GM18499 (cell line): ENCODE measurements around the gene RASA2.

Source experiments
- ATAC-seq: cut with Tn5 transposase; IDR thresholded peaks from one replicate; pipeline ENCODE4 v1.9.1; 2021; ENCODE audit warnings: moderate number of reproducible peaks; ENCODE audit not compliant: insufficient read depth, unreplicated experiment

The RASA2 gene, protein sequence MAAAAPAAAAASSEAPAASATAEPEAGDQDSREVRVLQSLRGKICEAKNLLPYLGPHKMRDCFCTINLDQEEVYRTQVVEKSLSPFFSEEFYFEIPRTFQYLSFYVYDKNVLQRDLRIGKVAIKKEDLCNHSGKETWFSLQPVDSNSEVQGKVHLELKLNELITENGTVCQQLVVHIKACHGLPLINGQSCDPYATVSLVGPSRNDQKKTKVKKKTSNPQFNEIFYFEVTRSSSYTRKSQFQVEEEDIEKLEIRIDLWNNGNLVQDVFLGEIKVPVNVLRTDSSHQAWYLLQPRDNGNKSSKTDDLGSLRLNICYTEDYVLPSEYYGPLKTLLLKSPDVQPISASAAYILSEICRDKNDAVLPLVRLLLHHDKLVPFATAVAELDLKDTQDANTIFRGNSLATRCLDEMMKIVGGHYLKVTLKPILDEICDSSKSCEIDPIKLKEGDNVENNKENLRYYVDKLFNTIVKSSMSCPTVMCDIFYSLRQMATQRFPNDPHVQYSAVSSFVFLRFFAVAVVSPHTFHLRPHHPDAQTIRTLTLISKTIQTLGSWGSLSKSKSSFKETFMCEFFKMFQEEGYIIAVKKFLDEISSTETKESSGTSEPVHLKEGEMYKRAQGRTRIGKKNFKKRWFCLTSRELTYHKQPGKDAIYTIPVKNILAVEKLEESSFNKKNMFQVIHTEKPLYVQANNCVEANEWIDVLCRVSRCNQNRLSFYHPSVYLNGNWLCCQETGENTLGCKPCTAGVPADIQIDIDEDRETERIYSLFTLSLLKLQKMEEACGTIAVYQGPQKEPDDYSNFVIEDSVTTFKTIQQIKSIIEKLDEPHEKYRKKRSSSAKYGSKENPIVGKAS

GRCh38 chr3:141486746-141487520 lies at the start of gene RASA2:
Gene RASA2 (plus strand): TSS chr3:141487027. CDS start chr3:141487084, 57 bp downstream.
- peak; percentile 23 for ATAC-seq

DNA sequence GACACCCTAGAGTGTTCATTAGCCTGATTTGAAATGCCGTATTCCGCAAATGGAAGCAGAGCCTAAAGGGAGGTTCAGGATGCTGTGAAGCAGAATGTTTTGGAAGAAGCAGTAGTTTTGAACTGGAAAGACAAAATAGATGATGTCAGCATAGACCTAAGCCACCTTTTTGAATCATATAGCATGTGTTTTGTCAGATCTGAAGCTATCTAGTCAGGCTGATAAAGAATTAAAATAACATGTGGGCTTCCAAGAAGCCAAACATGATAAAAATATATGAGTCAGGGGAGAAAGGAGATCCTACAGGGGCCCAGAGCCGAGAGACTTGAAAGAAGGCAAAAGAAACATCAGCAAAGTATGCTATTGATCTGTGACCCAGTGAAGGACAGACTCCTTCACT lies 47.2 kb upstream of the RASA2 start:
- no peak for ATAC-seq

DNA sequence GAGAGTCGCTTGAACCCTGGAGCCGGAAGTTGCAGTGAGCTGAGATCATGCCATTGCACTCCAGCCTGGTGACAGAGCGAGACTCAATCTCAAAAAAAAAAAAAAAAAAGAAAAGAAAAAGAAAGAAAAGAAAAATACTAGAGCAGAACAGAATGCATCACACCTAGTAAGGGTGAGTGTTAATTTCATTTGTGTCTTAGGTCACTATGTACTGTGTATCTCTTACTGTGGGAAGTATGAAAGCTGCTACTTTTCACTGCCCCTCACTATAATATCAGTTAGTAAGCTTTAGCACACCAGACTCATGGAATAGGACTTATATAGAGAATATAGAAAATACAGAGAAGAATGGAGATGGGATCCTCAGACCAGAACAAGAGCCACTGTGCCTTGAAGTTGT lies 45.9 kb upstream of the RASA2 start:
- peak; percentile 4 for ATAC-seq

GRCh38 chr3:141441381-141442364 lies 45.2 kb upstream of the RASA2 start:
- ATAC-seq: peak; percentile 86

GRCh38 chr3:141442446-141442845 lies 44.4 kb upstream of the RASA2 start:
- no peak for ATAC-seq

DNA sequence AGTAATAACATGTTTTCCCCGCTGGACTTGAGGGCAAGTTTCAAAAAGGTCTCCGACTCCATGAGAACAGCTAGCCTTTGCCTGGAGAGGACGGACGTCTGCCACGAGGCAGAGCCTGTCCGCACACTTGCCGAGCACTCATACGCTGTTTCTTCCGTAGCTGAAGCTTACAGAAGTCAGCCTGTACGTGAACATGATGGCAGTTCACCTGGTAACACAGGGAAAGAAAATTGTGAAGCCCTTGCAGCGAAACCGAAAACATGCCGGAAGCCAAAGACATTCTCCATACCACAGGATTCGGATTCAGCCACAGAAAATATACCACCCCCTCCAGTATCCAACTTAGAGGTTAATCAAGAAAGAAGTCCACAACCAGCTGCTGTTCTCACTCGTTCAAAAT lies 43.9 kb upstream of the RASA2 start:
- ATAC-seq: no peak

GRCh38 chr3:141444586-141445285 lies 42.1 kb upstream of the RASA2 start:
- no peak for ATAC-seq

DNA sequence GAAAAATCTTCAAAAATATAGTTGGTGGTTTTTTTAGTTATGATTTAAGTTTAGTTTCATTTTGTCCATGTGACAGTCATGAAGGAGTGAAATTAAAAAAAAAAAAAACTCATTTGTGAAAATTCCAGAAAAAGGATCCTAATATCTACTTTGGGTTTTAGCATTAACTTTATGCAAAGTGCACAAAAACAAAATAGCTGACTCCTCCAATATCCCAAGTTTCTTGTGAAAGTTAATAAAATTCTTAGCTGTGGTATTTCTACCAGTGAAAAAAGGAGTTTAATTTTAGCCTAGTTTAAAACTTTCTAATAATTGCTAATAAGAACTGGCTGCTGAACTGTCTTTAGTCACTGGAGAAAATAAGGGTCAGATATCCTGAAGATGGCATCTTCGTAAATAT lies 40.8 kb upstream of the RASA2 start:
- ATAC-seq: no peak

DNA sequence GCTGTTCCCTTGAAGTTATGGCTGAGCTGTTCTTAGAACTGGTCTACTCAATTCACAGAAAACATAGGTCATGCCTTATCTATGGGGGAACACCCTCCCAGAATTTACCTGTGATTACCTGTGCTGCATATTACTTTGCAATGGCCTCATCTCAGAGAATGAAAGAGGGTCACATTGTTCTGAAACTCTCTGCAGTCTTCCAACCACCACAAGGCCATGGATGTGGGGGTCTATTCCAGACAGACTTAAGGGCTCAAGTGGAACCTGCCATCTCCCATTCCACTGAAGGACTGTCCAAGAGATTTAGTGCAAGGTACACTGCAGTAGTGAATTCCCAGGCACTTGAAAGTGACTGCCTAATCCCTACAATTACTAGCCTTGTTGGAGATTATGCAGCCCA lies 40.1 kb upstream of the RASA2 start:
- no peak for ATAC-seq

DNA sequence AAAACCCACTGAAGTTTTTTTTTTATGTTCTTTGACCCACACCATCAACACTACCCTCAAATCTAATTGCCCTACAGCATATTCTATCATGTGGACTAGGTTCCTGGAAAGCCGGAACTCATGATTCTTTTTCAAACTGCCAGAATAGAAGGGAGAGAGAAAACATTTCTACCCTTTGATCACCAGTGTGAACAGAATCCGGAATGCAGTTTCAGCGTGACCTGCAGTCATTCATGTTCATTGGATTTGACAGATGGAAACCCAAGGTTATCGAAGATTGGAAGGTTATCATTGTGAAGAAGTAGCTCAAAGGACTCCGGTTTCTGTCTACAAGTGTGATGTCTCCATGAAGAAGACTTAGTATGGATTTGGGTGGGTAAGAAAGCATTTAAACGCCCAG lies 39.4 kb upstream of the RASA2 start:
- no peak for ATAC-seq

- ATAC-seq: no peak
Observed at GRCh38 chr3:141448606-141449220, 38.1 kb upstream of the RASA2 start.

GRCh38 chr3:141449424-141449823 lies 37.4 kb upstream of the RASA2 start:
- no peak for ATAC-seq

DNA sequence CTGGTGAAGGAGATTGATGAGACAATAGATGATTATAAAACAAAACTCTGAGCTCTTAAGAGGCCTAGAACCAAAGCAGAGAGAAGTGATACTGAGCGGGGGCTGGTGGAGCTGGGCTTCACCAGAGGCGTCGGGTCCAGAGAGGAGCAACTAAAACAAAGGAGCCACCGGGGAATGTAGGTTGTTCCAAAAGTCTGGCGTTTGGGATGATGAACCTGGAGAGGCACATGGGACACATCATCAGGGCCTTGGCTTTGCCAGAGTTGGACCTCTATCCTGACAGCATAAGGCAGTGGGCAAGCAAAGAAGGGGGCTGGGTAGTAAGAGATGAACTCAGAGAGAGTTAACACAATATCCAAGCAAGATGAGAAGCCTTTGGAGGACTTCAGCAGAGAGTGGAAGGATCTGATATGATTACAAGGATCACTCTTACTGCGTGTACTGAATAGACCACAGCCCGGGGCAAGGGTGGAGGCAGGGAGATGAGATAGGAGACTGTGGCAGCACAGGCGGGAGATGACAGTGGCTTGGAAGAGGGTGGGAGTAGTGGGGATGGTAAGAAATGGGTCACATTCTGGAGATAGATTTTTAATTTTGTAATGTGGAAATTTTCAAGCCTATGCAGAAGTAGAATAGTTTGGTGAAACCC lies 36.0 kb upstream of the RASA2 start:
- ATAC-seq: no peak

DNA sequence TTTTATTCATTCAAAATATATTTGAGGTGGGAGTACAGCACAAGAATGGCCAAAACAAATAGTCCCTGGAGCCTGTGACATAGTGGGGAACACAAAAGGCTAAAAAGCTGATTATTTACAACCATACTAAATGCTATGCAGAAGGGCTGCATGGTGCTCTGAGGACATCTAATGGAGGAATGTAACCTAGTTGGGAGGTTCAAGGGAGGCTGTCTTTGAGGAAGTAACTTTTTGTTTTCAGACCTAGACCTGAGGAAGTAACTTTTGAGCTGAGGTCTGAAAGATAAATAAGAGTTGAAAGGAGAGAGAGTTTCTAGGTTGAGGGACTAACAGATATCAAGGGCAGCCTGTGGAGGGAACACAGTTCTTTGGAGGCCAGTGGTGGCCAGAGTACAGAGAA lies 34.8 kb upstream of the RASA2 start:
- no peak for ATAC-seq

DNA sequence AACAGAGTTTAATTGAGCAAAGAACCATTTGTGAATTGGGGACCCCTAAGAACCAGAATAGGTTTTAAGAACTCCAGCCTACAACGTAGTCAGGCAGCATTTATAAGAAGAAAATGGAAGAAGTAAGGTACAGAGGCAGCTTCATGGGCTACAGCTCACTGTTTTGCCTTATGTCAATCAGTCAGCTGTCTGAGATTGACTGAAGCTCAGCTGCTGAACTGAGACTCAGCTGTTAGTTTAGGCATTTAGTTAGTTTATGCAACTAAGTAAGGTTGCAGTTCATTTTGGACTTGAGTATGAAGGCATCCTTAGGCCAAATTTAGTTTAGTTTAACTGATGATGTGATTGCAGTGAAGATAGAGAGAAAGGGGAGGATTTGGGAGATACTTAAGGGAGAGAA lies 34.1 kb upstream of the RASA2 start:
- no peak for ATAC-seq

- ATAC-seq: no peak
Observed at GRCh38 chr3:141454054-141454453, 32.8 kb upstream of the RASA2 start.

- ATAC-seq: no peak
Observed at GRCh38 chr3:141454906-141455602, 31.8 kb upstream of the RASA2 start.
